Psoas muscle (tissue), 8 donors: ENCODE data around the gene ASB3. TPM values are rescaled to one million over a fixed set of nuclear protein-coding genes. Genes with fewer than 3 reads are reported as not detected.

Experiments
- ATAC-seq, 4 donors: fragments of 200-7000 bp; cut with Tn5 transposase; one replicate each; pipeline ENCODE4 v1.9.1; 2020; ENCODE audit warnings: moderate library complexity in 3 of 4, mild to moderate bottlenecking in 2 of 4
- DNase-seq, 2 donors: peaks; one replicate each; pipeline ENCODE4 v3.0.0-alpha.2; 2020
- H3K27ac ChIP-seq: fragments of 200-600 bp; one replicate; pipeline ENCODE4 v1.8.0; 2022
- H3K27me3 ChIP-seq, 3 donors: fragments of 200-600 bp in 1 of 3; one replicate each; pipeline versions ENCODE4 v1.6.1 to v1.8.0; 2013 to 2022; ENCODE audit warnings: low read length in 2 of 3, mild to moderate bottlenecking in 2 of 3, moderate library complexity in 1 of 3; ENCODE audit not compliant: insufficient read depth in 3 of 3
- H3K36me3 ChIP-seq, 2 donors: fragments of 200-600 bp in 1 of 2; one replicate each; pipeline versions ENCODE4 v1.6.1 to v1.8.0; 2013 to 2022; ENCODE audit warnings: low read depth in 1 of 2, mild to moderate bottlenecking in 1 of 2, moderate library complexity in 1 of 2; ENCODE audit not compliant: insufficient read depth in 1 of 2
- H3K4me1 ChIP-seq: fragments of 200-600 bp; one replicate; pipeline ENCODE4 v1.8.0; 2022
- H3K4me3 ChIP-seq: fragments of 200-600 bp; one replicate; pipeline ENCODE4 v1.8.0; 2022; ENCODE audit warnings: mild to moderate bottlenecking
- H3K9me3 ChIP-seq: fragments of 200-600 bp; one replicate; pipeline ENCODE4 v1.8.0; 2022
- WGBS, 3 donors: extraction: QIAGEN DNeasy Blood & Tissue Kit; methylation state at CpG; one replicate each; pipeline versions ENCODE4 v1.1.6 to v1.1.7; 2013; 5-methylcytosine and 5-hydroxymethylcytosine counted together
- intact Hi-C, 2 donors: fragments of 100-400 bp; cut with DNase I; formaldehyde crosslinking; loops; one replicate each; pipeline versions ENCODE4 v1.11.0 to v1.14.2; 2022
- polyA plus RNA-seq, 3 donors: library from polyadenylated mRNA; stranded (reverse); fragments of 200-250 nt; gene quantifications; one replicate each; pipeline ENCODE4 v1.2.3, GENCODE V29; 2013
- total RNA-seq, 4 donors: library from RNA; stranded (reverse); fragmentation: NEBNext Ultra II Directional in 2 of 4; extraction: Animal tissue kit (Norgen Biotek cat#: 25700) in 2 of 4; gene quantifications; one replicate each; pipeline versions ENCODE4 v1.2.1 to v1.2.4, GENCODE V29; 2021 to 2023
- TF ChIP-seq, protein P1 (sequence below): fragments of 200-600 bp; IDR thresholded peaks from one replicate; pipeline ENCODE4 v1.8.0; 2022; ENCODE audit warnings: antibody characterized with exemption
- donor health status: healthy with polysubstance abuse.
- donor health status: DM: no; HTN: no; CAD: no; lungs with moderate emphysema.
- donor health status: Bipolar disorder and iron deficiency.
- donor health status: healthy.
- donor health status: DM: yes; HTN: yes; CAD: no.
- donor health status: DM: no; HTN: no; CAD: no.
- donor health status: DM: no; HTN: no; CAD: no.
- donor health status: DM: yes; HTN: yes; CAD: no.

ASB3 gene
- total and polyA plus RNA-seq, 7 donors = 2.9 to 6.8 (median 5.1) TPM

DNA sequence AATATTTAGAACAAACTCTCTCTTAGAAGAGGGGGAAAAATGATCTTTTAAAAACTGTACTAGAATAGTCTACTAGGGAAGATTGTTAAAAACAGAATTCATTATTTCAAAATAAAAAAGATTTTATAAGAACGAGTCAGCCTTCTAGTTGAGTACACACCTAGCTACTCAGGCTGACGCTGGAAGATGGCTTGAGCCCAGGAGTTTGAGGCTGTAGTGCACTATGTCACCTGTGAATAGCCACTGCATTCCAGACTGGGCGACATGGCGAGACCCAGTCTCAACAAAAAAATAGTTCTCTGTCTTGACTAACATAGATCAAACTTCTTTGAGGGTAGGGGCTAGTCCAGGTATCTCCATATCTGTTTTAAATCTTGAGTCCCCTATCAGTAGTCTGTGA, 34.0 kb upstream of the ASB3 start:
- H3K9me3 ChIP-seq = no peaks in the 10 kb centered on the region
- 90 to 96% (median 91%) methylated on average over 4 of the region's 4 CpGs for WGBS, 3 donors
- no peak overlapping the region for H3K4me3 ChIP-seq
- DNase-seq = no peak
- intact Hi-C loops = no loop called here
- H3K27me3 ChIP-seq = no peaks in the 10 kb centered on the region
- no peak overlapping the region for H3K27ac ChIP-seq
- ATAC-seq = no peak
- H3K36me3 ChIP-seq = peaks cover 0 to 46% of the 10 kb centered on the region in 2 donors
- H3K4me1 ChIP-seq = no peaks in the 10 kb centered on the region
- TF ChIP-seq, protein P1, sequence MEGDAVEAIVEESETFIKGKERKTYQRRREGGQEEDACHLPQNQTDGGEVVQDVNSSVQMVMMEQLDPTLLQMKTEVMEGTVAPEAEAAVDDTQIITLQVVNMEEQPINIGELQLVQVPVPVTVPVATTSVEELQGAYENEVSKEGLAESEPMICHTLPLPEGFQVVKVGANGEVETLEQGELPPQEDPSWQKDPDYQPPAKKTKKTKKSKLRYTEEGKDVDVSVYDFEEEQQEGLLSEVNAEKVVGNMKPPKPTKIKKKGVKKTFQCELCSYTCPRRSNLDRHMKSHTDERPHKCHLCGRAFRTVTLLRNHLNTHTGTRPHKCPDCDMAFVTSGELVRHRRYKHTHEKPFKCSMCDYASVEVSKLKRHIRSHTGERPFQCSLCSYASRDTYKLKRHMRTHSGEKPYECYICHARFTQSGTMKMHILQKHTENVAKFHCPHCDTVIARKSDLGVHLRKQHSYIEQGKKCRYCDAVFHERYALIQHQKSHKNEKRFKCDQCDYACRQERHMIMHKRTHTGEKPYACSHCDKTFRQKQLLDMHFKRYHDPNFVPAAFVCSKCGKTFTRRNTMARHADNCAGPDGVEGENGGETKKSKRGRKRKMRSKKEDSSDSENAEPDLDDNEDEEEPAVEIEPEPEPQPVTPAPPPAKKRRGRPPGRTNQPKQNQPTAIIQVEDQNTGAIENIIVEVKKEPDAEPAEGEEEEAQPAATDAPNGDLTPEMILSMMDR = no peak

DNA sequence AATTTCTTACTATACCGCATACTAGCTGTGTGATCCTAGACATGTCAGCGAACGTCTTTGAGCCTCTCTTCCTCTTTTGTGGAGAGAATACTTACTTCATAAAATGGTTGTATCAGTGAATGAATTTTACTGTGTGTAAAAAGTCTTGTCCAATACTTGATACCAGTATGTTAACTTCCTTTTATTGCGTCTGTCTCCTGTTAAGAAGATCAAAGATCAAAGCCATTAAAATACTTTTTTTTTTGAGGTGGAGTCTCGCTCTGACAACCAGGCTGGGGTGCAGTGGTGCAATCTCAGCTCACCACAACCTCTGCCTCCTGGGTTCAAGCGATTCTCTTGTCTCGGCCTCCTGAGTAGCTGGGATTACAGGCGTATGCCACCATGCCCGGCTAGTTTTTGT, 33.3 kb upstream of the ASB3 start:
- no peaks in the 10 kb centered on the region for H3K4me1 ChIP-seq
- no peaks in the 10 kb centered on the region for H3K9me3 ChIP-seq
- intact Hi-C loops = no loop called here
- H3K36me3 ChIP-seq = peaks cover 0 to 53% of the 10 kb centered on the region in 2 donors
- no peak overlapping the region for H3K4me3 ChIP-seq
- H3K27ac ChIP-seq = no peak overlapping the region
- no peak for ATAC-seq
- DNase-seq = no peak
- H3K27me3 ChIP-seq = no peaks in the 10 kb centered on the region
- TF ChIP-seq, protein P1 = no peak
- WGBS, 3 donors = 89 to 92% (median 91%) methylated on average over 9 of the region's 9 CpGs

DNA sequence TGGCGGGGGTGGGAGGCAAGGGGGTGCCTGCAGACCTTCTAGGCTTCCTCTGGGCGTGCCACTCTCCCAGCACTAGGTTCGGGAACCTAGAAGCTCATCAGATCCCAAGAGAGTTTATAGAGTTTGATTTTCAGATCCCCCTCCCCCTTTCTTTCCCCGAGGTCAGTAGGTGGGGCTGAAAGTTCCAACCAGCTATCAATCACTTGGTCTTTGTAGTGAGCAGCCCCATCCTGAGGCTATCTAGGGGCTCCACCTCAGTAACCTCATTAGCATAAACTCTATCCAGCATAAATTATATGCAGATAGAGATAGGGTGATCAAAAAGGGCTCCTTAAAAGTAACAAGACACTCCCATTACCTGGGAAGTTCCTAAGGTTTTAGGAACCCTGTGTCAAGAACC, 32.9 kb upstream of the ASB3 start:
- H3K36me3 ChIP-seq = peaks cover 0 to 57% of the 10 kb centered on the region in 2 donors
- H3K4me3 ChIP-seq = no peak overlapping the region
- TF ChIP-seq, protein P1 = no peak
- H3K27ac ChIP-seq = no peak overlapping the region
- ATAC-seq (no peak), DNase-seq (no peak)
- H3K9me3 ChIP-seq = no peaks in the 10 kb centered on the region
- H3K4me1 ChIP-seq = no peaks in the 10 kb centered on the region
- 72 to 83% (median 75%) methylated on average over 4 of the region's 4 CpGs for WGBS, 3 donors
- H3K27me3 ChIP-seq = no peaks in the 10 kb centered on the region
- intact Hi-C loops = no loop called here

DNA sequence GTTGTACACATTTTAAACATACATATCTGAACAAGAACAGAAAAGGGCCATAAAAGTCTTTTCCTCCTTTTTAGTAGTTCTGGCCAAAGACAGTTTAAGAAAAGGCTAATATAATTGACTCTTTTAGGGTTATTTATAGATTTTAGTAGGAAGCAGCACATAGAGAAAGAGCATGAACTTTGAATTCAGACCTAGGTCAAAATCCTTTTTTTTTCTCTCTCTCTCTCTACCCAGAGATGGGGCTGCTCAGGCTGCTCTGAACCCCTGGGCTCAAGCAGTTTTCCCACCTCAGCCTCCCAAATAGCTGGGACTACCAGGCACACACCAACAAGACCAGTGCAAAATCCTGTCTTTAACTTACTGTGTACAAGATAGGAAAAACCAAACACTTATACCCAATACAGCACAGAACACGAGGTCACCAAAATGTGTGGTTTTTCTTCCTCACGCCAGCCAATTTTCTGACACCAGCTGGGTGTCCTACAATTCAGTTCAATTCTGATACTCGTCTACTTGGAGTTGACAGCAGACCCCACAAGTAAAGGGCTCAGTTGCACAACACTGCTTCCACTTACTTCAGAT, 32.2 kb upstream of the ASB3 start:
- no peaks in the 10 kb centered on the region for H3K4me1 ChIP-seq
- H3K36me3 ChIP-seq = peaks cover 0 to 64% of the 10 kb centered on the region in 2 donors
- no peaks in the 10 kb centered on the region for H3K27me3 ChIP-seq
- H3K9me3 ChIP-seq = no peaks in the 10 kb centered on the region
- TF ChIP-seq, protein P1 = no peak
- H3K4me3 ChIP-seq = no peak overlapping the region
- no peak for ATAC-seq
- no peak overlapping the region for H3K27ac ChIP-seq
- WGBS, 3 donors = 89 to 95% (median 94%) methylated on average over 3 of the region's 3 CpGs
- intact Hi-C loops = no loop called here
- DNase-seq = no peak

DNA sequence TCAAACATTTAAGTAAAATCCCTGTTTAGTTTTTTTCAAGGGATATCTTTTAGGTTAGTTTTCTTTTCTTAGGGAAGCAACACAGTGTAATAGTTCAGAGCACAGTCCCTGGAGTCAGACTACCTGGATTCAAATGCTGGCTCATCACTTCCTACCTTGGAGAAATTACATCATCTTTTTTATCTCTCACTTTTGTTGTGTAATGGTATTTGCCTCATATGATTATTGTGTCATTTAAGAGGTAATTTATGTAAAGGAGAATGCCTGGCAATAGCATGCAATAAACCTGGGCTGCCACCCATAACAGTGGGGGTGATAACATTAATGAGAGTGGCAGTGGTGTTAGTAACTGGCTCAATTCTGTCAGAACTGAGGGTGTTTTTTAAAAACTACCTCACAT, 26.4 kb upstream of the ASB3 start:
- Histone ChIP-seq H3K27ac (peak overlapping the region; percentile 34), H3K4me1 (no peaks in the 10 kb centered on the region), H3K36me3 (peaks cover 6 to 98% of the 10 kb centered on the region in 2 donors), H3K9me3 (no peaks in the 10 kb centered on the region), H3K4me3 (no peak overlapping the region), H3K27me3 (no peaks in the 10 kb centered on the region)
- peak in 1 of 4 donors; percentile 36 for ATAC-seq
- no peak for DNase-seq
- TF ChIP-seq, protein P1 = no peak
- intact Hi-C loops = no loop called here
